Measurements from ENCODE around the gene PRR14. TPM values are rescaled to one million over a fixed set of nuclear protein-coding genes. Genes with fewer than 3 reads are reported as not detected.

PRR14 gene
- total and polyA plus RNA-seq, 3 donors from 2014 or later, result 37.0 to 66.3 (median 60.0) TPM

- Histone ChIP-seq H3K27ac (no peak overlapping the region), H3K27me3 (no peaks in the 10 kb centered on the region), H3K4me1 (peaks cover 5% of the 10 kb centered on the region), H3K4me3 (no peak overlapping the region), H3K36me3 (ENCODE audit: low read depth, missing control alignments) (no peaks in the 10 kb centered on the region), H3K9me3 (no peaks in the 10 kb centered on the region)
- DNase-seq, result no peak
- WGBS, 2 donors, result 81 to 98% methylated on average over 9 to 11 of the region's 11 CpGs
- no peak for TF ChIP-seq CTCF (IDR thresholded peaks at IDR 0.05)
- no peak for TF ChIP-seq POLR2A (IDR thresholded peaks at IDR 0.05)
- intact Hi-C loops (cut with DNase I; ENCODE audit: low total_unique reads), result no loop called here
Measured at GRCh38 chr16:30667361-30667905, 16.7 kb downstream of the PRR14 start.

- Histone ChIP-seq H3K36me3 (ENCODE audit: low read depth, missing control alignments) (no peaks in the 10 kb centered on the region), H3K9me3 (no peaks in the 10 kb centered on the region), H3K4me1 (peaks cover 5% of the 10 kb centered on the region), H3K27me3 (no peaks in the 10 kb centered on the region), H3K4me3 (no peak overlapping the region), H3K27ac (no peak overlapping the region)
- intact Hi-C loops (cut with DNase I; ENCODE audit: low total_unique reads), result no loop called here
- WGBS, 2 donors, result 84 to 100% methylated on average over 2 to 12 of the region's 12 CpGs
- no peak for TF ChIP-seq CTCF (IDR thresholded peaks at IDR 0.05)
- TF ChIP-seq POLR2A (IDR thresholded peaks at IDR 0.05), result no peak
- no peak for DNase-seq
Measured at GRCh38 chr16:30668393-30668792, 17.6 kb downstream of the PRR14 start.

GRCh38 chr16:30669026-30669902 is 18.5 kb downstream of the PRR14 start:
- H3K4me1 ChIP-seq, result no peaks in the 10 kb centered on the region
- intact Hi-C loops (cut with DNase I; ENCODE audit: low total_unique reads), result no loop called here
- no peaks in the 10 kb centered on the region for H3K9me3 ChIP-seq
- H3K27ac ChIP-seq, result no peak overlapping the region
- WGBS, 2 donors, result 86 to 87% methylated on average over 36 to 41 of the region's 41 CpGs
- no peak overlapping the region for H3K4me3 ChIP-seq
- H3K36me3 ChIP-seq (ENCODE audit: low read depth, missing control alignments), result no peaks in the 10 kb centered on the region
- no peak for DNase-seq
- H3K27me3 ChIP-seq, result no peaks in the 10 kb centered on the region
- TF ChIP-seq POLR2A (IDR thresholded peaks at IDR 0.05) (no peak), CTCF (IDR thresholded peaks at IDR 0.05) (no peak)

GRCh38 chr16:30669903-30670824 is 19.4 kb downstream of the PRR14 start:
- Histone ChIP-seq H3K27me3 (no peaks in the 10 kb centered on the region), H3K4me1 (no peaks in the 10 kb centered on the region), H3K9me3 (no peaks in the 10 kb centered on the region), H3K36me3 (ENCODE audit: low read depth, missing control alignments) (no peaks in the 10 kb centered on the region), H3K27ac (no peak overlapping the region), H3K4me3 (no peak overlapping the region)
- 79 to 80% methylated on average over 14 of the region's 14 CpGs for WGBS, 2 donors
- DNase-seq, result no peak
- intact Hi-C loops (cut with DNase I; ENCODE audit: low total_unique reads), result no loop called here
- TF ChIP-seq CTCF (IDR thresholded peaks at IDR 0.05), result no peak
- no peak for TF ChIP-seq POLR2A (IDR thresholded peaks at IDR 0.05)
